HG02623 (cell line): ENCODE measurements around the gene SRGAP3.
"Not testable (repeated sequence)": the region's sequence is repeated elsewhere in the genome, so short reads cannot be mapped to it uniquely, and the experiment has no call there.

Experiments used
- ATAC-seq: cut with Tn5 transposase; IDR thresholded peaks from one replicate; pipeline ENCODE4 v1.9.1; 2021; ENCODE audit warnings: moderate library complexity; ENCODE audit not compliant: unreplicated experiment

Gene SRGAP3

DNA sequence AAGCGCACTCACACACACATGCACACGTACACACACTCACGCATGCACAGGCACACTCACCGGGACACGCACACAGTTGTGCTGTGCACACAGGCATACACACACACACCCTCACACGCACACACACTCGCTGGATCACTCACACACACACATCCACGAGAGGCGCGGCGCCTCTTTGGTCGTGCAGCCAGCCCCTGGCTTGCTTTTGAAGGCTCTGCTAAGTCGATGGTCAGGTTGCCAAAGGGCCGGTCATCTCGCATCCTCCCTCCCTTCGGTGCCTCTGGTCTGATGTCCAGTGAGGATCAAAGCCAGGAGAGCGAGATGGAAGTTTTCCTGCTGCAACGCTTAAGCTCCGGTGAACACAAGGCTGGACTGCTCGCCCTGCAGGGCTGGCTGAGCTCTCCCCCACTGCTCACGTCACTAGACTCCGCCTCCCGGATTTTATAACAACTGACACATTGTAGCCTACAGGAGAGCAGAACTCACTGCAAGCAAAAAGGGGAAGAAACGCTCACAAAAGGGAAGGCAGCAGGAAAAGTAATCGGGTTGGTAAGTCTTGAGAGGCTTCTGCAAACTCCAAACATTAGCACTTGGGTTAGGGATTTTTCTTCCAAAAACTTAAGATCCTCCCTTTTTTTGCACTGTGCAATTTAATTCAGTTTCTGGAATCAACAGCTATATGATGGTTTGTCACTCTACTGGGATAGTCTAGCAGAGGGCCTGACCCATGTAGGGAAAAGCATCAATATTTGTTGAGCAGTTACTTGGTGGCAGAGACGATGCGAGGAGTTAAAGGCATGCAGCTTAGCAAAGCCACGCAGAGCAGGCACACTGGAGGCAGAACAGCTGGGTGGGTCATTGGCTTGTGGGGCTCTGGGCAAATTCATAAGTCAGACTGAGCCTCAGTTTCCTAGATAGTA, at the start of gene SRGAP3:
Gene SRGAP3 (minus strand): TSS at position 374 of the 920 bp plus-strand sequence. CDS start 695 bp downstream, outside the sequence.
- peak; percentile 100 for ATAC-seq

- ATAC-seq: no peak
Observed at GRCh38 chr3:9298236-9298635, 48.8 kb upstream of the SRGAP3 start.

GRCh38 chr3:9296241-9296640, 46.8 kb upstream of the SRGAP3 start:
- ATAC-seq: no peak

GRCh38 chr3:9295007-9295406, 45.6 kb upstream of the SRGAP3 start:
- no peak for ATAC-seq

GRCh38 chr3:9293953-9294352, 44.5 kb upstream of the SRGAP3 start:
- ATAC-seq: not testable (repeated sequence)

DNA sequence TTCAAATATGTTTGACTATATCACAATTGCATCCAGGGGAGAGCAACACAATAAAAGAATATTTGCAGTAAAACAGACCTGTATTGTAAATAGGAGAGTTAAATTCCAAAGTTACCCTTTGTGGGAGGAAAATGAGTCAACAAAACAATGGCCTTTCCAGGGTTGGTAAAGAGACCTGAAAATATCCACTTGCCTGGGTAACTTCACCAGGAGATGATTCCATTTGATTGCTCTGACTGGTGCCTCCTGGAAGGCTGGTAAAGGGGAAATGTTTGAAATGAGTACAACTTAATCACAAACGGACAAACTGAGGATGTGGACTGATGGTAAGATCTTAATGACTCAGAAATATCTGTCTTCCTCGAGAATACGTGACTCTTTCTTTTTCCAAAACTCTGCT, 43.6 kb upstream of the SRGAP3 start:
- ATAC-seq: no peak

DNA sequence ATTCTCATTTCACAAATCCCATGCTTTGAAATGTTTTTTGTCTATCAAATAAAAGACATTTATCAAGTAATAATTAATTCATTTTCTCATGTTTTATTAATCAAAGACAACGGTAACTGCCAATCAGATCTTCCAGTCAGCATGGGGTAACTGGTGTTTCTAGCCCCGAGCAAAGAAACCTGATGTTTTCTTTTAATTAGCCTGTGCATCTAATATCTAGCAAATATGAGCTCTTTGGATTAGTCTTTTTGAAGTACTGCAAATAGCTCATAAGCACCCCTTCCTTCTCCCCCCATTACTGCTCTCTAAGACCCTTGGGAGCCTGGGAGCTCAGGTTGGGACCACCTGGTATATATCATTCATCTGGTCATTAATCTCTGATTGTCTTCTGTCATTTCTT, 43.1 kb upstream of the SRGAP3 start:
- no peak for ATAC-seq

- no peak for ATAC-seq
Observed at GRCh38 chr3:9291821-9292410, 42.5 kb upstream of the SRGAP3 start.

GRCh38 chr3:9290566-9290965, 41.1 kb upstream of the SRGAP3 start:
- ATAC-seq: no peak

DNA sequence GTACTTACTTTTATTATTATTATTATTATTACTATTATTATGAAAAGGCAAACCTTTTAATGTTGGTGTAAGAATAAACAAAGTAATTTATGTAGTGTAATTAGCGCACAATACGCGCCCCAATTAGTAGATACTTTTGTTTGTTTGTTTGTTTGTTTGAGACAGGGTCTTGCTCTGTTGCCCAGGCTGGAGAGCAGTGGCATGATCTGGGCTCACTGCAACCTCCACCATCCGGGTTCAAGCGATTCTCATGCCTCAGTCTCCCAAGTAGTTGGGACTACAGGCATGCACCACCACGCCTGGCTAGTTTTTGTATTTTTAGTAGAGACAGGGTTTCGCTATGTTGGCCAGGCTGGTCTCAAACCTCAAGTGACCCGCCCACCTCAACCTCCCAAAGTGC, 32.1 kb upstream of the SRGAP3 start:
- ATAC-seq: not testable (repeated sequence)

GRCh38 chr3:9280451-9281219, 31.2 kb upstream of the SRGAP3 start:
- no peak for ATAC-seq

- ATAC-seq: no peak
Observed at GRCh38 chr3:9279966-9280365, 30.5 kb upstream of the SRGAP3 start.

DNA sequence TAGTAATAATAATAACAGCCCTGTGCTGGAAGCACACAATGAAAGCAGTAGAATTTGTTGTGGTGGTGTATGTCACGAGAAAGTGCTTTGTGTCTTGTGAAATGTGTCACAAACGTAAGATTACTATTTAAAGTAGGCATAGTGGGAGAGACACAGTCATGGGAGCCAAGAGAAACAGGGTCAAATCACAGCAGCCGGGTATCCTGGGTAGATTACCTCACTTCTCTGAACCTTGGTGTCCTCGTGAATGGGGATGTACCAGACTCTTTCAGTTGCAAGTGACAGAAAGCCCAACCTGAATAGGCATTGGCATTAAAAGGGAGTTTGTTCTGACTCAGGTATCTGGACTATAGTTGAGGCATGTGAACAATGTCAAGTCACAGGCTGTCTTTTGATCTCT, 29.1 kb upstream of the SRGAP3 start:
- ATAC-seq: no peak

GRCh38 chr3:9278085-9278484, 28.6 kb upstream of the SRGAP3 start:
- no peak for ATAC-seq

DNA sequence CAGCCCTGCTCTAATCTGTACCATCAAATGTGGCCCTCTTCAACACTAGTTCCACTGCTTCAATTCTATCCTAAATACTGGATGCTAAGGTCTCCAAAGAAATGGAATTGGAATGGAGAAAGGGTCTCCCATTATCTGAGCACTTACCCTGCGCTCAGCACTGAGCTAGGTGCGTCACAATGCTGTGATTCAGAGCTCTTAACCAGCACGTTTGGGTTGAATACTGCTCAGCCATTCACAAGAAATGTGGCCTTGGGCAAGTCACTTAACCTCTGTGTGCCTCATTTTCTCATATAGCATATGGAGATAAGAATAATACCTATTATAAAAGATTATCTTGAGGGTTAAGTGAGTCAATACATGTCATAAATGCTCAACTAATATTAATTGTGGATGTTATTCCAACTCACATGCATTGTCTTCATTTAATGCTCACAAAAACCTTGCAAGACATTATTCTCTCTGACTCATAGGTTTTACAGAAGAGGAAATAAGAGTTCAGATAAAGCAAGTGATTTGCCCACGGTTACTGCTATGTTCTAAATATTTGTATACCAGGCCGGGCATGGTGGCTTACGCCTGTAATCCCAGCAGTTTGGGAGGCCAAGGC, 27.4 kb upstream of the SRGAP3 start:
- no peak for ATAC-seq

DNA sequence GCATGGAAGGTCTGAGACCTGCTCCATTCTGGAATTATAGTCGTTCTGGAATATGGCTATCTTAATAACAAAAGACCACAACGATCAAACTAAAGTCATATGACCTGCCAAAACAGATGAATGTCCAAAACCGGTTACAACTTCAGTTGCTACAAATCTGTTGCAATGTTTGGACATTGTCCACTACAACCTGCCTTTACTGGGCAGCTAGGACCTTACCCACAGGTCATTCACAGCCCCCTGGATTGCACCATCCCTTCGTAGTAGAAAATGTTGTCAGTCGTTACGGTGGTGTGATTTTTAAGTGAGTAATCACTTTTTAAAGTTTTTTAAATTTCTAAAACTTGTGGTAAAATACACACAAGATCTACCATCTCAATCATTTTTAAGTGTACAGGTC, 22.5 kb upstream of the SRGAP3 start:
- no peak for ATAC-seq

GRCh38 chr3:9270704-9271103, 21.3 kb upstream of the SRGAP3 start:
- no peak for ATAC-seq

- ATAC-seq: no peak
Observed at GRCh38 chr3:9266716-9267115, 17.3 kb upstream of the SRGAP3 start.

DNA sequence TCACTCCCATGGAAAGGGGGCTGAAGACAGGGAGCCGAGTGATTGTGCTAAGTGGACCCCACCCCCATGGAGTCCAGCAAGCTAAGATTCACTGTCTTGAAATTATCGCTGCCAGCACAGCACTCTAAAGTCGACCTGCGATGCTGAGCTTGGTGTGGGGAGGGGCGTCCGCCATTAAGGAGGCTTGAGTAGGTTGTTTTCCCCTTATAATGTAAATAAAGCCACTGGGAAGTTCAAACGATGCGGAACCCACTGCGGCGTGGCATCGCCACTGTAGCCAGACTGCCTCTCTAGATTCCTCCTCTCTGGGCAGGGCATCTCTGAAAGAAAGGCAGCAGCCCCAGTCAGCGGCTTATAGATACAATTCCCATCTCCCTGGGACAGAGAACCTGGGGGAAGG, 10.9 kb upstream of the SRGAP3 start:
- no peak for ATAC-seq

DNA sequence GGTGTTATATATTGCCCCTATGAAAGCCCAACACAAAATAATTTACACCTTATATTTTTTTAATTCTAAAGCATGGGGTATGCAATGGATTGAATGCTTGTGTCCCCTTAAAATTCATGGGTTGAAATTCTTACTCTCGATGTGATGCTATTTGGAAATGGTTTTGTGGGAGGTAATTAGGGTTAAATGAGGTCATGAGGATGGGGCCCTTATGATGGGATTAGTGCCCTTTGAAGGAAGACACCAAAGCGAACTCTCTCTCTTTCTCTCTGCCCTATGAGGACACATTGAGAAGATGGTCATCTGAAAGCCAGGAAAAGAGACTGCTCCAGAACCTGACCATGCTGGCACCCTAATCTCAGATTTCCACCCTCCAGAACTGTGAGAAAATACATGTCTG, 7.6 kb upstream of the SRGAP3 start:
- no peak for ATAC-seq

DNA sequence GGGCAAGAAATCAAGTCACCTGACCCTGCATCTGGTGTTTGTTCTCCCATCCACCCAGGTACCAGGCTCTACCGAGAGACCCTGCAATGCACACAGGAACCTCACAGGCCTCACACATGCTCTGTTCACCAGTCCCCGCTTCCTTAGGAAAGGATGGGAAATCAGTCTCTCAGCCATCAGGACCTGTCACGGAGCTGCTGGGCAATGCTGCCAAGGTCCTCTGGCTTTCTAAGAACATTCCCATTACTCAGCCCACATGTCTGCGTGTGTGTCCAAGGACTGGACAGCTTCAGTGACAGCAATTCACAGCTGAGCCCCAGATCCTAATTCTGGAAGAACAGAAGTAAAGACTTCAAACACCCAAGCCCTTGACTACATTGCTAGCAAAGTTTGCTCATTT, 6.5 kb upstream of the SRGAP3 start:
- no peak for ATAC-seq
